GM23338 (cell line): ENCODE results near the gene GBE1. TPM values are rescaled to one million over a fixed set of nuclear protein-coding genes. Genes with fewer than 3 reads are reported as not detected.

ENCODE experiments used
- ATAC-seq: fragments of 200-7000 bp; cut with Tn5 transposase; 3 replicates; pipeline ENCODE4 v1.9.1; 2020
- DNase-seq: peaks from one replicate; pipeline ENCODE4 v3.0.0-alpha.2; 2015; ENCODE audit warnings: low spot score
- H2AFZ ChIP-seq: fragments of 200-600 bp; sonication (generic); 2 replicates; pipeline ENCODE4 v1.8.0; 2016; ENCODE audit warnings: antibody characterized with exemption, mild to moderate bottlenecking, moderate library complexity
- H3F3A ChIP-seq: fragments of 200-600 bp; sonication (generic); replicated peaks from 2 replicates; pipeline ENCODE4 v1.8.0; 2017; ENCODE audit warnings: antibody characterized with exemption, mixed run types, low read depth
- H3K27ac ChIP-seq: fragments of 200-600 bp; sonication (generic); 2 replicates; pipeline ENCODE4 v1.6.1; 2016; ENCODE audit warnings: low read depth
- H3K27me3 ChIP-seq: fragments of 200-600 bp; sonication (generic); 2 replicates; pipeline ENCODE4 v1.8.0; 2016; ENCODE audit warnings: mild to moderate bottlenecking, mixed run types, moderate library complexity; ENCODE audit not compliant: insufficient read depth
- H3K36me3 ChIP-seq: fragments of 200-600 bp; sonication (generic); 2 replicates; pipeline ENCODE4 v1.8.0; 2016; ENCODE audit warnings: mild to moderate bottlenecking; ENCODE audit not compliant: insufficient read depth
- H3K4me1 ChIP-seq: fragments of 200-600 bp; sonication (generic); 2 replicates; pipeline ENCODE4 v1.8.0; 2016; ENCODE audit warnings: mild to moderate bottlenecking, moderate library complexity; ENCODE audit not compliant: insufficient read depth
- H3K4me2 ChIP-seq: fragments of 200-600 bp; sonication (generic); 2 replicates; pipeline ENCODE4 v1.7.1; 2017; ENCODE audit warnings: mixed run types
- H3K4me3 ChIP-seq: fragments of 200-600 bp; sonication (generic); 2 replicates; pipeline ENCODE4 v1.6.1; 2016; ENCODE audit warnings: mixed run types
- H3K79me2 ChIP-seq: fragments of 200-600 bp; sonication (generic); replicated peaks from 2 replicates; pipeline ENCODE4 v1.8.0; 2017; ENCODE audit warnings: mild to moderate bottlenecking; ENCODE audit not compliant: insufficient read depth
- H3K9me2 ChIP-seq: fragments of 200-600 bp; sonication (generic); 2 replicates; pipeline ENCODE4 v1.8.0; 2017; ENCODE audit not compliant: insufficient read depth
- H4K20me1 ChIP-seq: fragments of 200-600 bp; sonication (generic); replicated peaks from 2 replicates; pipeline ENCODE4 v1.8.0; 2017; ENCODE audit warnings: mild to moderate bottlenecking; ENCODE audit not compliant: insufficient read depth
- H3K27ac Mint-ChIP-seq: 2 replicates; pipeline ENCODE4 v1.8.0; 2020; ENCODE audit warnings: inconsistent platforms, mild to moderate bottlenecking, moderate library complexity, mixed read lengths
- H3K27me3 Mint-ChIP-seq: 3 replicates; pipeline ENCODE4 v1.8.0; 2022; ENCODE audit warnings: low read depth, mild to moderate bottlenecking, moderate library complexity, mixed read lengths, inconsistent platforms; ENCODE audit not compliant: insufficient read depth, poor library complexity
- H3K36me3 Mint-ChIP-seq: 3 replicates; pipeline ENCODE4 v1.8.0; 2021; ENCODE audit warnings: low read depth, mild to moderate bottlenecking, inconsistent platforms, moderate library complexity, mixed read lengths
- H3K4me1 Mint-ChIP-seq: 3 replicates; pipeline ENCODE4 v1.8.0; 2020; ENCODE audit warnings: mild to moderate bottlenecking, inconsistent platforms, mixed read lengths
- H3K4me3 Mint-ChIP-seq: 3 replicates; pipeline ENCODE4 v1.8.0; 2021; ENCODE audit warnings: moderate library complexity, mild to moderate bottlenecking, inconsistent platforms, mixed read lengths
- H3K9me3 Mint-ChIP-seq: 3 replicates; pipeline ENCODE4 v1.8.0; 2020; ENCODE audit warnings: moderate library complexity, mild to moderate bottlenecking, inconsistent platforms, mixed read lengths
- CTCF ChIP-seq, 2 experiments: fragments of 200-600 bp in 1 of 2; sonication (generic) in 1 of 2; conservative IDR thresholded peaks; 2 replicates each; pipeline versions ENCODE4 v1.5.1 to v1.6.1; 2016 to 2017; ENCODE audit warnings: antibody characterized with exemption in 2 of 2, low read depth in 2 of 2, mild to moderate bottlenecking in 2 of 2, moderate library complexity in 1 of 2
- EZH2phosphoT487 ChIP-seq: fragments of 200-600 bp; sonication (generic); IDR thresholded peaks from one replicate; pipeline ENCODE4 v1.8.1; 2018; ENCODE audit warnings: antibody characterized with exemption; ENCODE audit not compliant: unreplicated experiment
- NANOG ChIP-seq: IDR thresholded peaks from 2 replicates; pipeline ENCODE4 v1.6.1; 2016; ENCODE audit warnings: antibody characterized with exemption, borderline replicate concordance
- POLR2AphosphoS5 ChIP-seq: IDR thresholded peaks from 2 replicates; pipeline ENCODE4 v1.6.1; 2016; ENCODE audit warnings: antibody characterized with exemption, low read depth
- ZNF462 ChIP-seq: fragments of 250-450 bp; sonication (Bioruptor Pico); IDR thresholded peaks from 2 replicates; pipeline ENCODE4 v1.5.0; 2020; ENCODE audit warnings: mild to moderate bottlenecking, moderate library complexity
- polyA plus RNA-seq: library from polyadenylated mRNA; unstranded; fragments of >200 nt; fragmentation: Nextera tagmentation; extraction: Ambion mirVana; gene quantifications from 2 replicates; pipeline ENCODE4 v1.2.1, GENCODE V29; 2016
- total RNA-seq: library from RNA; depleted of rRNA; stranded (reverse); fragments of >200 nt; shearing (Covaris generic); gene quantifications from 2 replicates; pipeline ENCODE4 v1.2.3, GENCODE V29; 2014
- TF ChIP-seq, protein P1 (sequence below): IDR thresholded peaks from 2 replicates; pipeline ENCODE4 v1.6.1; 2016; ENCODE audit warnings: antibody characterized with exemption

The GBE1 gene
- total and polyA plus RNA-seq, 2 experiments from 2014 or later, result 6.4 to 12.2 TPM

- DNase-seq (no peak), ATAC-seq (no peak)
- Histone ChIP-seq H3K4me1 (no peaks in the 10 kb centered on the region; the same call in 1 of the 2 replicates), H4K20me1 (no peaks in the 10 kb centered on the region), H3K4me2 (no peak overlapping the region), H3K9me2 (no peaks in the 10 kb centered on the region; the same call in 1 of the 2 replicates), H3F3A (no peaks in the 10 kb centered on the region), H3K4me3 (no peak overlapping the region), H3K79me2 (no peaks in the 10 kb centered on the region), H3K27me3 (no peaks in the 10 kb centered on the region), H3K36me3 (peaks cover 19% of the 10 kb centered on the region; the same call in 1 of the 2 replicates), H3K27ac (no peak overlapping the region), H2AFZ (no peak overlapping the region)
- H3K27ac Mint-ChIP-seq, result no peak overlapping the region
- peaks cover 4% of the 10 kb centered on the region for H3K27me3 Mint-ChIP-seq
- no peak overlapping the region for H3K4me3 Mint-ChIP-seq
- H3K4me1 Mint-ChIP-seq, result peaks cover 6% of the 10 kb centered on the region
- TF ChIP-seq EZH2phosphoT487 (no peak), NANOG (no peak), CTCF (conservative IDR thresholded peaks at IDR 0.05; ENCODE audit: low read depth in 2 of 2) (no peak), POLR2AphosphoS5 (no peak), ZNF462 (CRISPR knock-in tag) (no peak)
- TF ChIP-seq, protein P1, sequence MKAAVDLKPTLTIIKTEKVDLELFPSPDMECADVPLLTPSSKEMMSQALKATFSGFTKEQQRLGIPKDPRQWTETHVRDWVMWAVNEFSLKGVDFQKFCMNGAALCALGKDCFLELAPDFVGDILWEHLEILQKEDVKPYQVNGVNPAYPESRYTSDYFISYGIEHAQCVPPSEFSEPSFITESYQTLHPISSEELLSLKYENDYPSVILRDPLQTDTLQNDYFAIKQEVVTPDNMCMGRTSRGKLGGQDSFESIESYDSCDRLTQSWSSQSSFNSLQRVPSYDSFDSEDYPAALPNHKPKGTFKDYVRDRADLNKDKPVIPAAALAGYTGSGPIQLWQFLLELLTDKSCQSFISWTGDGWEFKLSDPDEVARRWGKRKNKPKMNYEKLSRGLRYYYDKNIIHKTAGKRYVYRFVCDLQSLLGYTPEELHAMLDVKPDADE, result no peak
- H3K36me3 Mint-ChIP-seq, result peaks cover 22% of the 10 kb centered on the region
- peaks cover 36% of the 10 kb centered on the region for H3K9me3 Mint-ChIP-seq
These were observed 212.1 kb downstream of the GBE1 start for GRCh38 chr3:81549388-81549787.
